Central memory CD8-positive, alpha-beta T cell (primary cell): ENCODE measurements around the gene IP6K3.

ENCODE experiments used
- ATAC-seq: fragments of 150-1000 bp; cut with Tn5 transposase; replicated peaks from 2 replicates; pipeline ENCODE4 v1.10.0; 2022; ENCODE audit warnings: mild to moderate bottlenecking, moderate FRiP score, moderate number of reproducible peaks; ENCODE audit not compliant: poor library complexity, severe bottlenecking; ENCODE audit errors: extremely low read depth
- DNase-seq, 2 donors: peaks; one replicate each; pipeline ENCODE4 v3.0.0; 2021; ENCODE audit warnings: low spot score in 2 of 2
- H3K27ac Mint-ChIP-seq: one replicate; pipeline ENCODE4 v1.8.0; 2022; ENCODE audit warnings: low read depth, mild to moderate bottlenecking, moderate library complexity, mixed read lengths
- H3K27me3 Mint-ChIP-seq: one replicate; pipeline ENCODE4 v1.8.0; 2022; ENCODE audit warnings: mixed read lengths
- H3K36me3 Mint-ChIP-seq: one replicate; pipeline ENCODE4 v1.8.0; 2022; ENCODE audit warnings: mild to moderate bottlenecking, moderate library complexity, mixed read lengths; ENCODE audit not compliant: insufficient read depth
- H3K4me1 Mint-ChIP-seq: one replicate; pipeline ENCODE4 v1.8.0; 2022; ENCODE audit warnings: mixed read lengths
- H3K4me3 Mint-ChIP-seq: one replicate; pipeline ENCODE4 v1.8.0; 2022; ENCODE audit warnings: mild to moderate bottlenecking, moderate library complexity, mixed read lengths
- H3K9me3 Mint-ChIP-seq: one replicate; pipeline ENCODE4 v1.8.0; 2022; ENCODE audit warnings: mixed read lengths

IP6K3 gene

DNA sequence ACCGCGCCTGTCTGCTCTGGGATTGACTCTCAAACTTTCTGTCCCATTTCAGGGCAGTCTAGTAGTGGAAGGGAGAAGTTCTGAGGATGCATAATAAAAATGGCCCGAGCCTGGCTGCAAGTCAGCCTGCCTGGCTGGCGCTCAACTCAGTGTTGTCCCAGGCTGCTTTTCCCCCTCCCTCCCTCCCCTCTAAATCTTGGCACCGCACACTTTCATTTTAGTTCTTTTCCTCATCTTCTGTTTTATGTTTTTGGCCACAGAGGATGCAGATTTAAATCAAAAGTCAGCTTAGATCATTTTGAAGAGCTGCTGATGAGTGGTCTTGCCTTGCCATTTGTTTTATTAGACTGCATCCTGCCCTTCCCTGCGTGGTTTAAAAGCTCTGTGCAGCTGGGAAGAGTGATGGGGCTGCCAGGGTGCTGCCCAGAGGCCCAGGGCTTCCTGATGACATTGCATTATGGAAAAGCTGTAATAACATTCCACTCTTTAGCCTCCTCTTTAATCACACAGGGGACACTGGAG, 28.7 kb downstream of the IP6K3 start:
- Mint-ChIP-seq H3K9me3 (no peaks in the 10 kb centered on the region), H3K27ac (no peak overlapping the region), H3K4me3 (no peak overlapping the region), H3K4me1 (no peaks in the 10 kb centered on the region), H3K27me3 (peaks cover 39% of the 10 kb centered on the region), H3K36me3 (no peaks in the 10 kb centered on the region)
- ATAC-seq: no peak
- DNase-seq: no peak

- no peaks in the 10 kb centered on the region for H3K9me3 Mint-ChIP-seq
- H3K27me3 Mint-ChIP-seq: peaks cover 30% of the 10 kb centered on the region
- H3K4me1 Mint-ChIP-seq: peaks cover 2% of the 10 kb centered on the region
- no peak overlapping the region for H3K27ac Mint-ChIP-seq
- DNase-seq (no peak), ATAC-seq (no peak)
- H3K36me3 Mint-ChIP-seq: no peaks in the 10 kb centered on the region
- H3K4me3 Mint-ChIP-seq: no peak overlapping the region
These were observed 29.6 kb downstream of the IP6K3 start for GRCh38 chr6:33716890-33717632.

DNA sequence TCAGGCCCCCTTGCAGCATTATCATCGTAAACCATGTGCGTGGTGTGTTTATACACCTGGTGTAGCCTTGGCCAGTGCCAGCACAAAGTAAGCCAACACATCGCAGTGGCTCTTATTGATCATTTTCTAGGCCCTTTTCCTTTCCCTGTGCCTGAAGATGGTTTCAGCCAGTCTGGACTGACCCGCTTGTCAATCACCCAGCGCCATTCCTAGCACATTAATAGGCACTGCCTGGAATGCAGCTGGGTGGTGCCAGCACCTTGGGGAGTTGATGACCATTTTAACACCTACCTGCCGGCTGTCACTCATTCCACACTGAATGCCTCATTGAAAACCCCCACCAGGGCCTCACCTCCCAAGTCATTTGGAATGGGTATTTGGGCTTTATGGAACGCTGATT, 30.3 kb downstream of the IP6K3 start:
- H3K9me3 Mint-ChIP-seq: no peaks in the 10 kb centered on the region
- H3K4me1 Mint-ChIP-seq: peaks cover 9% of the 10 kb centered on the region
- no peak overlapping the region for H3K4me3 Mint-ChIP-seq
- H3K27me3 Mint-ChIP-seq: peaks cover 23% of the 10 kb centered on the region
- no peak overlapping the region for H3K27ac Mint-ChIP-seq
- no peak for ATAC-seq
- DNase-seq: no peak
- H3K36me3 Mint-ChIP-seq: peaks cover 7% of the 10 kb centered on the region

DNA sequence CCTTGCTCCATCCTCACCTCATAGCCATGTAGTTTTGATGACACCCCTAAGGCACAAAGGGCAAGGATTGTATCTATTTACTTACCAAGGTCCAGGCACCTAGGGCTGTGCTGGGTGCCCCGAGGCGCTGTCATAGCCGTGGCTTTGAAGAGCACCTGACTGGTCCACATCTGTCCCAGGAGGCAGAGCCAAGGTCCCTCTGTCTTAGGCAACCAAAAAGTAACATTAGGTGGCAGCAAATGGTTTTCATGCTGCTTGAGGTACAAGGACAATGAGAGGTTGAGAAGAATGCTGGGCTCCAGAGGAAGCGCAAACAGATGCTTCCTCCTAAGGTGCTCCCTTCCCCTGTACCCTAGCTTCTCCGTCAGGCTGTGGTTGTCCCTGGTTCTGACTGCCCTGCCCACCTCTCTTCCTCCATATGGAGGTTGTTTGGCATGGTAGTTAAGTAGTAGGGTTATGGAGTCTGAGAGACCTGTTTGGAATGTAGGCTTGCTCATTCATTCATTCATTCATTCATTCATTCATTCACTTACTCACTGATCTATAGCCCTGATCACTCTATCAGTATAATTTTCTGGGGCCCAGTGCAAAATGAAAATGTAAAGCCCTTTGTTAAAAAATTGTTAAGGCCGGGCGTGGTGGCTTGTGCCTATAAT, 32.2 kb downstream of the IP6K3 start:
- DNase-seq: no peak

GRCh38 chr6:33713786-33714185, 32.9 kb downstream of the IP6K3 start:
- H3K27me3 Mint-ChIP-seq: no peaks in the 10 kb centered on the region
- H3K36me3 Mint-ChIP-seq: peaks cover 15% of the 10 kb centered on the region
- no peak for DNase-seq
- H3K4me1 Mint-ChIP-seq: peaks cover 25% of the 10 kb centered on the region
- no peak overlapping the region for H3K27ac Mint-ChIP-seq
- no peak overlapping the region for H3K4me3 Mint-ChIP-seq
- ATAC-seq: no peak
- no peaks in the 10 kb centered on the region for H3K9me3 Mint-ChIP-seq

More for the DNA sequence above, 32.2 kb downstream of the IP6K3 start:
- ATAC-seq: no peak
- H3K4me1 Mint-ChIP-seq: peaks cover 25% of the 10 kb centered on the region
- H3K27ac Mint-ChIP-seq: no peak overlapping the region
- peaks cover 7% of the 10 kb centered on the region for H3K27me3 Mint-ChIP-seq
- H3K4me3 Mint-ChIP-seq: no peak overlapping the region
- no peaks in the 10 kb centered on the region for H3K9me3 Mint-ChIP-seq
- H3K36me3 Mint-ChIP-seq: peaks cover 11% of the 10 kb centered on the region

DNA sequence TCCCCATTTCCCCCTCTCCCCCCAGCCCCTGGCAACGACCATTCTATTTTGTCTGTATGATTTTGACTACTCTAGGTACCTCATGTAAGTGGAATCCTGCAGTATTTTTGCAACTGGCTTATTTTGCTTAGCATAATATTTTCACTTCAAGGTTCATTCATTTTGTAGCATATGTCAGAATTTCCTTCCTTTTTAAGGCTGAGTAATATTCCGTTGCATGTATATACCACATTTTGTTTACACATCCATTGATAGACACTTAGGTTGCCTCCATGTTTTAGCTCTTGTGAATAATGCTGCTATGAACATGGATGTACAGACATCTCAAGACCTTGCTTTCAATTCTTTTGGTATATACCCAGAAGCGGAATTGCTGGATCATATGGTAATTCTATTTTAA, 33.8 kb downstream of the IP6K3 start:
- Mint-ChIP-seq H3K27me3 (no peaks in the 10 kb centered on the region), H3K36me3 (peaks cover 16% of the 10 kb centered on the region), H3K4me1 (peaks cover 25% of the 10 kb centered on the region), H3K9me3 (no peaks in the 10 kb centered on the region), H3K27ac (no peak overlapping the region), H3K4me3 (peak overlapping the region; percentile 10)
- no peak for DNase-seq
- no peak for ATAC-seq

DNA sequence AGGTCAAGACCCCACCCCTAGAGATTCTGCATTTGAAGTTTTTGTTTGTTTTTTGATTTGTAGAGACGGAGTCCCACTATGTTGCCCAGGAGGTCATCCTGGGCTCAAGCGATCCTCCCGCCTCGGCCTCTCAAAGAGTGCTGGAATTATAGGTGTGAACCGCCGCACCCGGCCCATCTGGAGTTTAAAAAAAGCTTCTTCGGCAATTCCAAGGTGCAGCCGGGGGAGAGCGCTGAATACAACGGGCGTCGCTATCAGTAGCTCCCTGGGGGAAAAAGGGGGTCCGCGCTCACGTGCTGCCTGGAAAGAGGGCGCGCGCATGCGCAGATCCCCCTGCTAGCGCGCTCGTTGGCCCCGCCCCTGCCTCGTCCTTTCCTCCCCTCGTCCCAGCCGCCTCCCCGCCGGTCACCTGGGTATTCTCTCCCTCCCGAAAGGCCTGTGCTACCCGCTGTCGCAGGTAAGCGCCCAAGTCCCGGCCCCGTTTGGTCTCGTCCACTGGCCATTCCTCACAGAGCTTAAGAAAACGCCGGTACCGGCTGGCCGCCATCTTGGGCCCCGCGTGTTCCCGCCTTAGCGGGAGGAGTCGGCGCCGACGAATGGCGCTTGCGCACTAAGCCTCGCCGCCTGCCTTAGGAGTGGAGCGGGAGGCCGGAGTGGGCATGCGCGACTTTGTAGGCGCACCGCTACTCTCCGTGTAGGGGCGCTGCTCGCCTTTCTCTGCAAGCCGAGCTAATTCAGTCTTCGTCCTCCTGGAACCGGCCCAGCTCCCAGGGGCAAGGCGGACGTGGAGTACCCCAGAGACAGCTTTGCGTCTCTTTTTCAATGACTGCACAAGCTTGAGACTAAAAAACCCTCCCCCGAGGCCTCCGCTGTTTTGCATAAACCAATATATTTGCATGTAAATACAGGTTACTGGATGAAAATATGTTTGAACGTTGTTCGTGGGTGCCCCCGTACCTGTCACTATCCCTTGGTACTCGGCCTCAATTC, 35.3 kb downstream of the IP6K3 start, which contains the start of gene UQCC2:
Gene UQCC2 (minus strand): TSS at position 561 of the 990 bp plus-strand sequence. CDS start 14 bp downstream, at position 547.
- peaks cover 25% of the 10 kb centered on the region for H3K4me1 Mint-ChIP-seq

DNA sequence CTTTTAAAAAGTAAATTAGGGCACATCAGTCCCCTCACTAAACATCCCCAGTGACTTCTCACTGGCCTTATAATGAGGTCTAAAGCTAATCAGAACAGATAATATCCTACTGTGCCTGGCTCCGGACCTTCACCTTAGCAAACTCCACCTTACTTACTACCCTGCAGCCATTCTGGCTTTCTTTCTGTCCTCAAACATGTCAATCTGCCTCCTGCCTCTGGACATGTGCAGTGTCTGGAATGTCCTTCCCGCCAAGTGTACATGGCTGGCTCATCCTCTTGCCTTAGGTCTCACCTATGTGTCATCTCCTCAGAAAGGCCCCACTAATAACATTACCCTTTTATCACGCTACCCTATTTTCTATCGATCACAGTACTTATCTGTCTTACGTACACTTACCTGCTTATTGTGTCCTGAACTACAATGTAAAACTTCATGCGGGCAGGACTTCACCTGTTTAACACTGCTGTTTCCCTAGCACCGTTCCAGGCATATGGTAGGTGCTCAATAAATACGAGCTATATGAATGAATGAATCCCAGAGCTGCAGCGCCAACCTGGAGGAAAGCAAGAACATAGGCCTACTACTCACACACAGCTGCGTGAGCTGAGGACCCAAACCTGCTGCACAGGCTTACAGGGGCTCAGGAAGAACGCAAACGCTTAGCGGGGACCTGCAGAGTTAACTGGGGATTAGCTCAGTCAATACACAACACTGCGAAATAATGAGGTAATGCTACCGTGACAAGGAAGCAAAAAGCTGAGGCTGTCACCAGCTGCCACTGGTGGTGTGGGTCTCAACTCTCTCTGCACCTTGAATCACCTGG, 36.2 kb downstream of the IP6K3 start:
- no peaks in the 10 kb centered on the region for H3K27me3 Mint-ChIP-seq
- DNase-seq: no peak
- no peaks in the 10 kb centered on the region for H3K9me3 Mint-ChIP-seq
- H3K4me1 Mint-ChIP-seq: peaks cover 31% of the 10 kb centered on the region
- H3K27ac Mint-ChIP-seq: peak overlapping the region; percentile 97
- H3K4me3 Mint-ChIP-seq: peak overlapping the region; percentile 98
- no peak for ATAC-seq
- H3K36me3 Mint-ChIP-seq: peaks cover 16% of the 10 kb centered on the region

More for the DNA sequence above, 35.3 kb downstream of the IP6K3 start, which contains the start of gene UQCC2:
- peak within 1 kb of the TSS; percentile 98 for H3K4me3 Mint-ChIP-seq
- DNase-seq (peak; percentile 93 to 95), ATAC-seq (peak; percentile 96)
- peak within 1 kb of the TSS; percentile 97 for H3K27ac Mint-ChIP-seq
- H3K27me3 Mint-ChIP-seq: no peaks in the 10 kb centered on the region
- peaks cover 16% of the 10 kb centered on the region for H3K36me3 Mint-ChIP-seq
- no peaks in the 10 kb centered on the region for H3K9me3 Mint-ChIP-seq

DNA sequence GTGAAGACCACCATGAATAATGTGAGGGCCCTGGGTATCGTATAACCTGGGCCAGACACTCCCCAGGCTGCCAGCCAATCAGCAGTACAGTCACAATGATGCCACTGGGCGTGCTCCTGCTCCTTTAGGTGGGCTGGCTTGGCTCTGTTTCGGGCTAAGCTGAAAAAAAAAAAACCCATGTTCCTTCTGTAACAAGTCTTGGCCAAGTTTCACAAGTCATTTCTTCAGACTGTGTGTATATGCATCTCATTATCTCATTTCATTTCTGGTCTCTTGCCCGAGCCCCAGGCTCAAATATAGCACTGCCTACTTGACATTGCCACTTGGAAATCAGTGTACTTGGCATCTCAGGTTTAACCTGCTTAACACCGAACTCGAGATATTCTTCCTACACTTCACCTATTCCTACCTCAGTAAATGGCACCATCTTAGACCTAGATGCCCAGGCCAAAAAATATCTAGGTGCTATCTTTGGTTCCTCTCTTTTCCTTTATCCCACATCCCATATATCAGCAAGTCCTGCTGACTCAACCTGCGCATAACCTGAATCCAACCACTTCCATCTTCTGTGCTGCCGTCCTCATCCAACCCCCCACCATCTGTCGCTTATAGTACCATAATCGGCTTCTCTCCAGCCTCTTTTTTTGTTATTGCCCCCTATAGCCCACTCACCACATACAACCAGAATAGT, 37.0 kb downstream of the IP6K3 start:
- H3K27me3 Mint-ChIP-seq: no peaks in the 10 kb centered on the region
- H3K4me1 Mint-ChIP-seq: peaks cover 31% of the 10 kb centered on the region
- DNase-seq (no peak), ATAC-seq (no peak)
- H3K4me3 Mint-ChIP-seq: peak overlapping the region; percentile 98
- H3K9me3 Mint-ChIP-seq: no peaks in the 10 kb centered on the region
- H3K27ac Mint-ChIP-seq: no peak overlapping the region
- peaks cover 16% of the 10 kb centered on the region for H3K36me3 Mint-ChIP-seq

GRCh38 chr6:33708516-33709204, 38.0 kb downstream of the IP6K3 start:
- Mint-ChIP-seq H3K36me3 (peaks cover 16% of the 10 kb centered on the region), H3K4me3 (no peak overlapping the region), H3K27ac (no peak overlapping the region), H3K9me3 (no peaks in the 10 kb centered on the region), H3K27me3 (no peaks in the 10 kb centered on the region), H3K4me1 (peaks cover 31% of the 10 kb centered on the region)
- ATAC-seq: no peak
- DNase-seq: no peak

DNA sequence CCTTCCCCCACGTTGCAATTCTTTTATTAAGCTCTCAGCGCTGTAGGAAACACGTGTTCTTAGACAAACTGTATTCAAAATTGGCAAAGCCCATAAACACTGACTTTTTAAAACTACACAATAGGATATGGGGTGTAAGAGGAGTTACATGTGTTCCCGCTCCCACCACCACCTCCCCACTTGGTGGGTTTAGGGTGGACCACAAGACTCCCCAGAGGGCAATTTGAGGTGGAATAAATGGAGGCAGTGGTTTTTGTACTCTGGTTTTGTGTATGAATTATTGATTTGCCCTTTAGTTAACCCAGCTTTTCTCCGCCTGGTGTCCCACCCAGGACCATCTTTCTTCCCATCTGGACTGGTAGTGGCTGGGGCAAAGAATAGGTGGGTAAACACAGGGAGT, 38.9 kb downstream of the IP6K3 start:
- H3K27me3 Mint-ChIP-seq: no peaks in the 10 kb centered on the region
- no peak overlapping the region for H3K4me3 Mint-ChIP-seq
- no peak overlapping the region for H3K27ac Mint-ChIP-seq
- H3K9me3 Mint-ChIP-seq: no peaks in the 10 kb centered on the region
- peaks cover 16% of the 10 kb centered on the region for H3K36me3 Mint-ChIP-seq
- H3K4me1 Mint-ChIP-seq: peaks cover 31% of the 10 kb centered on the region
- DNase-seq (no peak), ATAC-seq (no peak)
